ENCODE results near the gene CPXM2.

The CPXM2 gene

DNA sequence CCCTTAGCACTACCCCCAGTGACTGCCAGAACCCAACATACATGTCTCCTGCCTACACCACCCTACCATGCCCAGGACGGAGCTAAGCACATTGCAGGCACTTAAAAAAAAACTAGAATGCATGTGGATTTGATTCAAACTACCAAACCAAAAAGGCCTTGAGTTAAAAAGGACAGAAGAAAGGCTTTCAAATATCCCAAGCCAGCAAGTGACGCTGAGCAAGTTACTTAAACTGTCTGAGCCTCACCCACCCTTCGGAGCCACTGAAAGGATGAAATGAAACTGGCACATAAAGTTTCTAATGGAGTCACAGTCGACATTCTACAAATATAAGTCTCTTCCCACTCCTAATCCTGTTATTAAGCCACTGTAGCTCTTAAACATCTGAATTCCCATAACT lies 1.8 kb downstream of the CPXM2 start:
- Histone ChIP-seq H3K4me3 (no peak overlapping the region), H3K27ac (no peak overlapping the region), H3K9ac (no peak overlapping the region), H3K27me3 (no peaks in the 10 kb centered on the region), H3K4me2 (no peak overlapping the region), H3K4me1 (no peaks in the 10 kb centered on the region), H3K9me3 (no peaks in the 10 kb centered on the region), H4K20me1 (no peaks in the 10 kb centered on the region), H3K36me3 (no peaks in the 10 kb centered on the region)
- no peak for TF ChIP-seq Cebpa-rat (IDR thresholded peaks at IDR 0.05)

DNA sequence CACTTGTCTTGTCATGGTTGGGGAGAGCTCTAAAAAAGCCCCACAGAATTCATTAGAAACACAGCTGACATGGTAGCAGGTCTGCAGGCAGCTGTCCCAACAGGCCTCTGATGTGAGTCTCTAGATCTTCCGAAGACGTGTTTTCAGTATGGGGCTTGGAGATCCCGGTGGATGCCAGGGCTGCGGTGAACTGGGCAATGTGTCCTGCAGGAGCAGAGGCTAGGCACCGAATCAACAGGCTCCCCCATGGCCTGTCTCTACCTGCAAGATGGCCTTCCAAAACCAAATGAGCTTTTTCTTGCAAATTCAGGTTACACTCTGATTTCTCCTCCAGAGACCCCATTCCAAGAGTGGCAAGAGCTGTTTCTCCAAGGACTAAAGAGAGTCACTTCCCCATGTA lies 2.9 kb downstream of the CPXM2 start:
- Histone ChIP-seq H3K27ac (no peak overlapping the region), H3K4me3 (no peak overlapping the region), H3K4me1 (no peaks in the 10 kb centered on the region), H3K4me2 (no peak overlapping the region), H4K20me1 (no peaks in the 10 kb centered on the region), H3K27me3 (no peaks in the 10 kb centered on the region), H3K36me3 (no peaks in the 10 kb centered on the region), H3K9me3 (no peaks in the 10 kb centered on the region), H3K9ac (no peak overlapping the region)
- no peak for TF ChIP-seq Cebpa-rat (IDR thresholded peaks at IDR 0.05)

DNA sequence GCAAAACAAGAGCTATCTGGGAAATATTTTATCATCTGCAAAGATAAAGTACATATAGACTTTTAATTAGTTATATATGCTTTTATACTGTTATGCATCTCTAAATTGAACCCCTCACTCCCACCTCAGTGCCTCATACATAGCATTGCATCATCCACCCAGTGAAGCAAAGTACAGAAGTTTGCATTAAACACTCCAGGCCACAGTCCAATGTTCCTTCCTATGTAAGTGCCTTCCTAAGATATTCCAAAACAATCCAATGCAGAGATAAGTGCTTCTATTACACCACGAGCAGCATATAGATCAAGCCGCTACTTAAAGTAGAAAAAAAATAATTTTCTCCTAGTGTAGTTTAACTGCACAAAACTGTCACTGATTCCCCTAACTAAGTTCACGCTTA lies 3.4 kb downstream of the CPXM2 start:
- Histone ChIP-seq H3K36me3 (no peaks in the 10 kb centered on the region), H3K27me3 (no peaks in the 10 kb centered on the region), H3K4me2 (no peak overlapping the region), H3K27ac (no peak overlapping the region), H3K9me3 (no peaks in the 10 kb centered on the region), H3K4me1 (no peaks in the 10 kb centered on the region), H4K20me1 (no peaks in the 10 kb centered on the region), H3K4me3 (no peak overlapping the region), H3K9ac (no peak overlapping the region)
- TF ChIP-seq Cebpa-rat (IDR thresholded peaks at IDR 0.05), result no peak

DNA sequence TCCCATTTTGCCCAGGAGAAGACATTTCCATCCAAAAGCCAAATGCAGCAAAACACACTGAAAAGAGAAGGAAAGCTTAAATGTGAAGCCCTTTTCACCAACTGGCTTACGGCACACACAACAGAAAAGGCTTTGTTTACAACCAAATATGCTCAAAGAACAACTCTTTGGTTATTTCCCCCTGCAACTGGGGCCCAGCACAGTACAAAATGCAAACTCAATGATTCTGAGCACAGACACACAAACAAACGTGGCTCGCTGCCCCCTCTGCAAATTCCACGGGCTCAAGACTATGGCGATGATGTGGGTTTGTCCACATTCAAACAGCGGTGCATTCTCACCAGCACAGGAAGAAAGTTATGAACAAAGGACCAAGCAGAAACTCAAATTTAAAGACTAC lies 5.3 kb downstream of the CPXM2 start:
- H3K4me3 ChIP-seq, result no peak overlapping the region
- H3K36me3 ChIP-seq, result no peaks in the 10 kb centered on the region
- H3K9ac ChIP-seq, result no peak overlapping the region
- no peaks in the 10 kb centered on the region for H4K20me1 ChIP-seq
- H3K4me1 ChIP-seq, result no peaks in the 10 kb centered on the region
- TF ChIP-seq Cebpa-rat (IDR thresholded peaks at IDR 0.05), result no peak
- no peaks in the 10 kb centered on the region for H3K27me3 ChIP-seq
- no peak overlapping the region for H3K4me2 ChIP-seq
- no peak overlapping the region for H3K27ac ChIP-seq
- H3K9me3 ChIP-seq, result no peaks in the 10 kb centered on the region

DNA sequence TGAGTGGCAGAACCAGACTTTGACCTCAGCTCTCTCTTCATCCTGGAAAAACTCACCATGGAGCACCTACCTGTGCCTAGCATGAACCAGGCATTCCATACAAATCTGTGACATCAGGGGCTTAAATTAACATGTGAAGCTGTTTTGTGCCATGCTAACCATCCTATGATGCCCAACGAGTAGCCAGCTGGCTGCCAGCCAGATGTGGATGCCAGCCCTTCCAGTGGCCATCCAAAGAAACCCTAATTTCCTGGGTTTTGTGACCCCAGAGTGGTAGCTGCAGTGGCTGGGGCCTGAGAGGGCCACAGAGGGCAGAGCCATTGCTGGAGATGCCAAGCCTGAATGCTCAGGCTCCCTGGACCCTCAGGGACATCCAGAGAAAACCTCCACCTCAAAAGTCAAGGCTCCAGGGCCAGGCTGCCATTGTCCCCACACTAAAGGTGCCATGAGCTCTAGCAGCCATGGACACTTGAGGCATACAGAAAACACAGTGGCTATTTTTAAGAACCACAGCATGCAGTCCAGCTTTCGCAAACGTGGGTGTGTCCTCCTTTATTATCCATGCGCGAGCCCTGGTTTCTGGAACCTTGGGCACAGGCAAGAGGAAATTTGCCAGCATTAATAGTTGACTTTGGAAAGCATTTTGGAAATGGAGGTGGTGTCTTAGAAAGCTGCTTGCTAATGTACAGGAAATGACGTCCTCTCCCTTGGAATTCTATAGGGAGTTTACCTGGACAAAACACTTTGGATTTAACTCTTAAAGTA lies 6.0 kb downstream of the CPXM2 start:
- Histone ChIP-seq H3K4me3 (no peak overlapping the region), H3K36me3 (no peaks in the 10 kb centered on the region), H3K27me3 (no peaks in the 10 kb centered on the region), H3K9me3 (no peaks in the 10 kb centered on the region), H4K20me1 (no peaks in the 10 kb centered on the region), H3K4me2 (no peak overlapping the region), H3K9ac (no peak overlapping the region), H3K4me1 (no peaks in the 10 kb centered on the region), H3K27ac (no peak overlapping the region)
- no peak for TF ChIP-seq Cebpa-rat (IDR thresholded peaks at IDR 0.05)

DNA sequence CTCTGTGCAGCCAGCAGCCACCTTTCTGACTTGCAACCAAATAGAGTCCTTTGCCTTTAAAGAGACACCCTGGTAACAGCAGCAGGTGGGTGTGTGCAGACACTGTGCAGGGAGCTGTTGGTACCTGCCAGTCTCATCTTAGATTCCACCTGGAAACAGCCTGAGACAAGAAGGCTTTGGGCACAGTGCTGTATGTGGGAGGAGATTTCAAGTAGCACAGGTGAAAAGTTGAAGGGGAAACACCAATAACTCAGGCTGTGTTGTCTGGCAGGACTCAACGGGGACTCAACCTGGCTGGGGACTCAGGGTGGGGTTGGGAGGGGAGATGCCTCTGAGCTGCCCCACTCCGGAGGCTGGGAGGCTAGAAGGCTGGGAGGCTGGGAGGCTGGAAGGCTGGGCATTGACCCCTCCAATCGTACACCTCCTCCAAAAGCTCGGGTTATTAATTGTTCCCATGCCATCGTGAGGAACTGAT lies 6.7 kb downstream of the CPXM2 start:
- no peaks in the 10 kb centered on the region for H4K20me1 ChIP-seq
- H3K4me1 ChIP-seq, result no peaks in the 10 kb centered on the region
- no peaks in the 10 kb centered on the region for H3K36me3 ChIP-seq
- no peak overlapping the region for H3K4me3 ChIP-seq
- H3K9ac ChIP-seq, result no peak overlapping the region
- H3K27ac ChIP-seq, result no peak overlapping the region
- no peak overlapping the region for H3K4me2 ChIP-seq
- H3K27me3 ChIP-seq, result no peaks in the 10 kb centered on the region
- TF ChIP-seq Cebpa-rat (IDR thresholded peaks at IDR 0.05), result no peak
- H3K9me3 ChIP-seq, result no peaks in the 10 kb centered on the region

DNA sequence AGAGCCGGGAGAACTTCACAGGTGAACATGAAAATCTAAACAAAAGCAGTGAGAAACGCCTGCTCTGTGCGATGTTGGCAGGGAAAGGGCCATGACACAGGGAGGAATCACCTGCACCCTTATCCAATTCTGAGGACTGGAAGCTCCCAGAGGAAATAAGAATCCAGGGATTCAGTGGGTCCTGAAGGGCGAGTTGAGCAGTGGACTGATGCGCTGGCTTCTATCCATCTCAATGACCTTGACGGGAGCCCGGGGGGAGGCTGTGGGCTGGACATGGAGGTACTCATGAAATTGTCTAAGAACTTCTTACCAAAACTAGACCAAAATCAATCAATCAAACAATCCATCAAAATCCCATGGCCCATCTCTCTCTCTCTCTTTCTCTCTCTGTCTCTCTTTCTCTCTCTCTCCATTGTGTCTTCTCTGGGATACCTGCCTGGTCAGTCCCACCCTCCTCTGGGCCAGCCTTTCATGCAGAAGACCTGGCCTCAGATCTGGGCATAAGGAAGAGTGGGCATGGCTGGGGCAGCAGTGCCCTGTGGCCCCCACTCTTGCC lies 7.2 kb downstream of the CPXM2 start:
- H3K9me3 ChIP-seq, result no peaks in the 10 kb centered on the region
- TF ChIP-seq Cebpa-rat (IDR thresholded peaks at IDR 0.05), result no peak
- no peaks in the 10 kb centered on the region for H3K27me3 ChIP-seq
- H4K20me1 ChIP-seq, result no peaks in the 10 kb centered on the region
- H3K4me2 ChIP-seq, result no peak overlapping the region
- no peak overlapping the region for H3K4me3 ChIP-seq
- H3K4me1 ChIP-seq, result no peaks in the 10 kb centered on the region
- no peaks in the 10 kb centered on the region for H3K36me3 ChIP-seq
- H3K27ac ChIP-seq, result no peak overlapping the region
- no peak overlapping the region for H3K9ac ChIP-seq

DNA sequence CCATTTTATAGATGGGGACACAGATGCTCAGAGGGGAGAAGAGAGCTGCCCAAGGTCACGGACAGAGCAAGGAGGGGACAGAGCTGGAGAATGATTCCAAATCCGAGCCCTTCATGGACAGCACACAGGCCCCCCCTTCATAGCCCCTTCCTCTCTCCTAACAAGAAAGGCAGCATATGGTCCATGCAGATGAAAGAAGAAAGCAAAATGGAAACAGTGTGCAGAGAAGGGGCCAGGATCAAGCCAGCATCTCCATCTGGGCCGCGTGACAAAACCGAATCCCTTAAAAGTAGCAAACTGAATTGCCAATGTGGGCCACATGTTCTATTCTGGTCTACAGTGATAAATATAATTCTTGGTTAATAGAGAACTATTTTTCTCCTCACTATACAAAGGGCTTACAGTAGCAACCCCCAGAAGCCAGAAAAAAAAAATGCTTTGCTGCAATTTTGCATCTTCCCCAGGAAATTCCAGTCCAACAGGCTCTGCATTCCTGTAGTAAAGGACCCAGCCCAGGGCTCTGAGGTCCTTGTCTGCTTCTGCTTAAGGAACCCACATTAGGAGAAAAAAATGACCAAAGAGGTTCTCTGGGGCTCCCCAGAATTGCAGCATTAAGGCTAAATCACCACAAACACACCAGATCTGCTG lies 7.8 kb downstream of the CPXM2 start:
- no peak overlapping the region for H3K9ac ChIP-seq
- H3K27me3 ChIP-seq, result no peaks in the 10 kb centered on the region
- no peaks in the 10 kb centered on the region for H3K4me1 ChIP-seq
- H3K9me3 ChIP-seq, result no peaks in the 10 kb centered on the region
- no peaks in the 10 kb centered on the region for H4K20me1 ChIP-seq
- no peak for TF ChIP-seq Cebpa-rat (IDR thresholded peaks at IDR 0.05)
- no peak overlapping the region for H3K4me2 ChIP-seq
- no peaks in the 10 kb centered on the region for H3K36me3 ChIP-seq
- no peak overlapping the region for H3K4me3 ChIP-seq
- no peak overlapping the region for H3K27ac ChIP-seq

DNA sequence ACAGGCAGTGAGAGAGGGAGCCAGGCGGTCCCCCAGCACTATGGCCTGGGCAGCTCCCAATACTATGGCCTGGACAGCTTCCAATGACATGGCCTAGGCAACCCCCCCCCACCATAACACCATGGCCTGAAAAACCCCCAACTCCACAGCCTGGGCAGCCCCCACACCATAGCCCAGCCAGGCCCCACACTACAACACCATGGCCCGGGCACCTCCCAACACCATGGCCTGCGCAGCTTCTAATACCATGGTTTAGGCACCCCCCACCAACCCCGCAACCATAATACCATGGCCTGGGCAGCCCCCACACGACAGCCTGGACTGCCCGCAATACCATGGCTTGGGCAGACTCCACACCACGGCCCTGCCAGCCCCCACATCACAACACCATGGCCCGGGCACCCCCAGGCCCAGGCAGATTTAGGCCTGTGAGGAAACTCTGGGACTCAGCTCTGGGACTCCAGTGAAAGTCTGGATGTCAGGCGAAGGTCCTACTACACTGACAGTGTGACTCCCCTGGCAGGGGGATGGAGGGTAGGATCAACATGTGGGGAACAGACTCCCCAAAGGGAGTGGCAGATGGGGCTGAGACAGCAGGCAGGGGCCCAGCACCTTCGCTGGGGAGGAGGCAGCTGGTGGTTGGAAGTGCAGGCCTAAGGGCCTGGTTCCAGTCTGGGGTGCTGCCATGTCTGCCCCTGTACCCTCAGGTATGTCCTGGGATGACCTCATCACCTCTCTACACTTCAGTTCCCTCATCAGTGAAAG lies 8.7 kb downstream of the CPXM2 start:
- Histone ChIP-seq H3K4me1 (no peaks in the 10 kb centered on the region), H3K27ac (no peak overlapping the region), H4K20me1 (no peaks in the 10 kb centered on the region), H3K9ac (no peak overlapping the region), H3K4me2 (no peak overlapping the region), H3K27me3 (no peaks in the 10 kb centered on the region), H3K36me3 (no peaks in the 10 kb centered on the region), H3K4me3 (no peak overlapping the region), H3K9me3 (no peaks in the 10 kb centered on the region)
- TF ChIP-seq Cebpa-rat (IDR thresholded peaks at IDR 0.05), result no peak

DNA sequence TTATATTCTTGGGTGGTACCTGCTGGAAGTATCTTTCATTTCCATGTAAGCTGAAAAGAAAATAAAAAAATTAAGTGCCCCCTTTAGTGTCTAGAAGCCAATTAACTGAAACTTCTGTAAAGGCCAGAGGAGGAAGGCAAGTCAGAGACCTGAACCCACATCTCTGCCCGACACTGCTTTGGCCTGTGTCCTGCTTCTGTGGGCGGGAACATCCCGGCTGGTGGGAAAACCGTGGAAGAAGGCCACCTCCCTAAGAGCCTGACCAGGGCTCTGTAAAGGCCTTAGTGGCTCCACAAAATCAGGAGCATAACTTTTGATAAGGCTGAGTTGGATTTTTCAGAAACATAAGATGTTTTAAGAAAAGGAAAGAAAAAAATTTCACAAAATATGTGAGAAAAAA lies 9.4 kb downstream of the CPXM2 start:
- H3K36me3 ChIP-seq, result no peaks in the 10 kb centered on the region
- no peaks in the 10 kb centered on the region for H3K27me3 ChIP-seq
- no peak overlapping the region for H3K9ac ChIP-seq
- H4K20me1 ChIP-seq, result no peaks in the 10 kb centered on the region
- no peak for TF ChIP-seq Cebpa-rat (IDR thresholded peaks at IDR 0.05)
- H3K27ac ChIP-seq, result no peak overlapping the region
- H3K4me1 ChIP-seq, result no peaks in the 10 kb centered on the region
- no peak overlapping the region for H3K4me3 ChIP-seq
- H3K9me3 ChIP-seq, result no peaks in the 10 kb centered on the region
- no peak overlapping the region for H3K4me2 ChIP-seq

Data from BLaER1 (cell line).